NCI-H1105 treated with DMSO at 0.1 percent for 48 hours (cell line): ENCODE data around the gene JAKMIP1.
A peak's percentile ranks its signal among the peaks of the same experiment; 100 is the strongest.

Experiments used
- DNase-seq: peaks from one replicate; lab custom pipeline; 2025; lab: John Stamatoyannopoulos, UW

Gene JAKMIP1

DNA sequence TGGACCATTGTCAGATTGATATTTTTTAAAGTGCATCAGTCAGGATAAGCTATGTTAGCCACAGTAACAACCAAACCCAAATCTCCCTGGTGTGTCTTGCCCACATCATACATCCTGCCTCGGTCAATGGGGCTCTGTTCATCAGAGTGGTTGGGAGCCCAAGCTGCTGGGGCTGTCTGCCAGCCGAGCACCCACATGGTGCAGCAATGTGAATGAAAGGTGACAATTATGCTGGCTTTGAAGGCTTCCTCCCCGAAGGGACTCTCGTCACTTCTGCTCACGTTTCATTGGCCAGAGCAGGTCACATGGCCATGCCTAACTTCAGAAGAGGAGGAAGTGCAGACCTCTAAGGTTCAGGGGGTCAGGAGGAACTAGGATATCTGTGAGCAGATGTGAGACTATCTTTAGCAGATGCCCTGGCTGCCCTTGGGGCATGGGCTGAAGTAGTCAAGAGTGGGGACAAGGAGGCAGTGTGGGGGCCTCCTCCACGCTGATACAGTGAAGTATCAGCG, 1.3 kb upstream of the JAKMIP1 start:
- DNase-seq = no peak

GRCh38 chr4:6200922-6201362, 593 bp upstream of the JAKMIP1 start:
- DNase-seq = no peak

GRCh38 chr4:6199422-6199921, 877 bp downstream of the JAKMIP1 start:
- DNase-seq = no peak

DNA sequence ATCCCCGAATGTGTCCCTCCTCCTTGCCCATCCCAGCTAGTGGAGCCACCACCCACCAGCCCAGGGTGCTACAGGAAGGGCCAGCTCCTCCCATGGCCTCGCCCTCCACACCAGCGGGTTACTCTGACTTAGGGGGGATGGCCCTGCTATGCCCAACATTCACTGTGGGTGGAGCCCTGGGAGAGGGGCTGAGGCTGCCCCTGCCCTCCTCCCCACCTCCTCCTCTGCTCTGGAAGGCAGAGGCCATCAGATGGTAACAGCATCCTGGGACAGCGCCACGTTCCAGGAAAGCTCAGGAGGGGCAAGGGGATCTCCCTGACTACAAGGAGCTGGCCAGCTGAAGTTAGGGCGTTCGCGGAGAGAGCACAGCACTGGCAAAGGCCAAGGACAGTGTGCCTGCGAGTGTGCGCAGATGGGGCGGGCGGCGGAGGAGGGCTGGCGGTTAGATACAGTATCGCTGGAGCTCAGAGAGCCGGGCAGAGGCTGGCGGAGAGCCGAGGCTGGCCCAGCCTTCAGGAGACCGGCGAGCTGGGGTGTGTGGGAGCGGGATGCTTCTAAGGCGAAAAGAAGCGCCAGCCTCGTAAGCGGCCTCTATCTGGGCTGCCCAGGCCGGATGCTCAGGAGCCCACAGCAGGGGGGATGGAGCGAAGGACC, 1.5 kb downstream of the JAKMIP1 start:
- peak; percentile 7 for DNase-seq

DNA sequence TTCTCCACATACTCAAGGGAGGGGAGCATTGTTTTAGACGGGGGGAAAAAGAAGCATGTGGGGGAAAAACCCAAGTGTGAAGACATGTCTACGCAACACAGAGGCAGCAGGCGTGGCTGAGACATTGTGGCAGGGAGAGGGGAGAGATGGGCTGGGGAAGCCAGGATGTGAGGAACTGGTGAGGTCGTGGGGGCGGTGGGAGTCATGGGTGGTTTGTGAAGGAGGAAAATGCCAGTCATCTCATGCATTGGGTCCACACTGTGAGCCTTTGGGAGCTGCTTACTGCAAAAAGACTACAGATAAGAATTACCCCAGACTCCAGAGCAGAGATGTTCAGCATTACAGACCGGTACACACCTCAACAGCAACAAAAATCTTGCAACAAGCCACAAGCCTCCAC, 2.1 kb downstream of the JAKMIP1 start:
- DNase-seq = no peak

DNA sequence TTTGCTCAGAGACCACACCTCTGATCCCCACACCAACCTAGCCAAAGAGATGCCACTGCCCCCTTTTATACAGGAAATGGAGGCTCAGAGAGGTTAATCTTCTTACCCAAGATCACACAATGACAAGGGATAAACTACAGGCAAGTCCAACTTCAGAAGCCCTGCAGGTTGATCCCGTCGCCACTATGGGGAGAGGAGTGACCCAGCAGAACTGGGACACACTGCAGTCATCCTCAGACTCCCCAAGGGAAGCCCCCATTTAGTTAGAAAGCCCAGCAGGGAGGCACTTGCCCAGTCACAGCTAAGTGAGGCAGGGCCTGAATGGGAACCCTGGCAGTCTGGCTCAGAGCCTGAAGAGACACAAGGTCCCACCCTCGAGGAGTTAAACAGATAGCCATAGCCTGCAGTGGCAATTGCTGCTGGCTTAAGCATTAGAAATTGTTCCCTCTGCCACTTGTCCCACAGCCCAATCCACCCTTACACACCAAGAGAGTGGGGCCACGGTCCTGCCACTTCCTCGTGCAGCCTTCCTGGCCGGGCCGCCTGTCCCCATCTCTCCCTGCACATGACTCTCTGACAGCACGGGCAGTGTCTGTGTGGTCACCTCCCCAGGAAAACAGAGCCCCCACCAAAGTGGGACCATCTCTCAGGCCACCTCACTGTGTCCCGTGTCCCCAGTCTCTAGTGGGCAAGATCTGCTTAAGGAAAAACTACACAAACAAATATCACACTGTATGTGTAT, 2.7 kb downstream of the JAKMIP1 start:
- DNase-seq = no peak

- DNase-seq = no peak
These were observed 3.5 kb downstream of the JAKMIP1 start for GRCh38 chr4:6196871-6197270.

- DNase-seq = no peak
These were observed 4.0 kb downstream of the JAKMIP1 start for GRCh38 chr4:6196324-6196723.

DNA sequence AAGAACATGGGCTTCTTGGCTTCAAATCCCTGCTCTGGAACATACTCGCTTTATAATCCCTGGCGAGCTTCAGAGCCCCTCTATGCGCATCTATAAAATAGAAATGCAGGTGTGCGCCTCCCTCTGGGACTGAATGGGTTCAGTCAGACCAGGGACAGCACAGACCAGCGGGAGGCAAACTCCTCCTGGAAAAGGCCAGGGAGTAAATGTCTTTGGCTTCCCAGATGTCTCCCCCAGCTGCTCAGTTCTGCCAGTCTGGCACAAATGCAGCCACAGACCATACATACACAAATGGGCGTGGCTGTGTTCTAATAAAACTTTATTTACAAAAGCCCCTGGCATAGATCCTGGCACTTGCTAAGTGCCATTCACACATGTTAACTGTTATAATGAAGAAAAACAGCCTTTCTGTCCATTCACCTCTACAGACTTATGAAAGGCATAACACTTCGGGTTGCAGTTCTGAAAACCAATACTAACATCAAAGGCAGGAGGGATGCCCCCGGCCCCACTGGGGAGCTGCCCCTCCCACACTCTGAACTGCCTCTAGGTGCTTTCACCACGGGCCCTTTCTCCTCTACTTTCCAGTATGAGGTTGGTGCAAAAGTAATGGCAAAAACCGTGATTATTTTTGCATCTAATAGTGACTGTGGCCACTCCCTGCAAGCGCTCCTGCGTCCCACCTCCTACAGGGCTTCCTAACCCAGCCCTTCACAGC, 4.6 kb downstream of the JAKMIP1 start:
- DNase-seq = no peak

- DNase-seq = no peak
These were observed 5.7 kb downstream of the JAKMIP1 start for GRCh38 chr4:6194458-6195195.

DNA sequence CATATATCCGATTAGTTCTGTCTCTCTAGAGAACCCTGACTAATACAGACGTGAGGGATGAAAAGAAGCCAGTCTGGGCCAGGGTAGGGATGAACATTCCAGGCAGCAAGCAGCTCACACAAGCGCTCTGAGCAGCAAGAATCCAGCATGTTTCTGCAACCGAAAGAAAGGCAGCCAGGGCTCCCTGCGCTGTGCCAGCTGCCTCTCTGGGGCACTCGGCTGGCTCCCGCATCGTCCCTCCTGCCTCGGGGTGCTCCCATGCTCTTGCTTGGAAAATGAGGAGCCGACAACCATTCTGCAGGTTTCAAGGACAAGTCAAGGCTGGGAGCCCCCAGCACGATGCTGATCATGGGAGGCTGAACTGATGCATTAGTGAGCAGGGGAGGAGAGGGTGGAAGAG, 7.0 kb downstream of the JAKMIP1 start:
- no peak for DNase-seq

GRCh38 chr4:6192245-6192644, 8.1 kb downstream of the JAKMIP1 start:
- no peak for DNase-seq

DNA sequence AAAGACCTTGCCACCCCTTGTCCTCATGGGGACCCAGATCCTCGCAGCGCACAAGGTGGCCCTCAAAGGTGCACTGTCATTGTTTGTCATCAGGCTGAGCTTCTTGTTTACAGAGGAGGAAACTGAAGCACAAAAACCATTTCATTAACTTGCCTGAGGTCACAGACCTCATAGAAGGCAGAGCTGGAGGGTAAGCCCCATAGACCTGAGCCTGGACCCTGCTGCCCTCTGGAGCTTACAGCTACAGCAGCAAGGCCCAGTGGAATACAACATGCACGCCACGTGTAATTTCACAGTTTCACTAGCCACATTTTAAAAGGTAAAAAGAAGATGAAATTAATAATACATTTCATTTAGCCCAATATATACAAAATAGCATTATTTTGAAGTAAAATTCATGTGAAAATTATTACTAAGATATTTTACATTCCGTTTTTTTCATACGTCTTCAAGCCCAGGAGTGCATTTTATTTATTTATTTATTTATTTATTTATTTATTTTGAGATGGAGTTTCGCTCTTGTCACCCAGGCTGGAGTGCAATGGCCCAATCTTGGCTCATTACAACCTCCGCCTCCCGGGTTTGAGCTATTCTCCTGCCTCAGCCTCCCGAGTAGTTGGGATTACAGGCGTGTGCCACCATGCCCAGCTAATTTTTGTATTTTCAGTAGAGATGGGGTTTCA, 8.8 kb downstream of the JAKMIP1 start:
- DNase-seq = no peak

- no peak for DNase-seq
These were observed 9.9 kb downstream of the JAKMIP1 start for GRCh38 chr4:6190486-6190885.

- no peak for DNase-seq
These were observed 10.8 kb downstream of the JAKMIP1 start for GRCh38 chr4:6189511-6189910.

- DNase-seq = no peak
These were observed 11.6 kb downstream of the JAKMIP1 start for GRCh38 chr4:6188687-6189305.

DNA sequence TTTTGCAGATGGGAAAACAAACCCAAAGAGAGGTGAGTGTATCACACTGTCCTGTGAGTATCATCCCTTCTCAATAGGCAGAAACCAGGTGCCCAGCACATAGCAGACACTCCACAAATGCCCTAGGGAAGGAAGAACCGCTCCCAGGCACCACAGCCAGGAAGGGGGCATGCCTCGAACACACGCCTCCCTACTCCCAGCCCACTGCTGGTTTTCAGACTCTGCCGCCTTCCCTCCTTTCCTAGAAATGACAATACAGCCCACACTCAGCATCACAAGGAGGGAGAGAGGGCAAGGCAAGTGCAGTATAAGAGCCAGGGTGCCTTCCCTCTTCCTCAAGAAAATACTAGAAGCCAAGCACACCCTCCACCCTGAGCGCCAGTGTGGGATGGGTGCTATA, 16.2 kb downstream of the JAKMIP1 start:
- DNase-seq = no peak

DNA sequence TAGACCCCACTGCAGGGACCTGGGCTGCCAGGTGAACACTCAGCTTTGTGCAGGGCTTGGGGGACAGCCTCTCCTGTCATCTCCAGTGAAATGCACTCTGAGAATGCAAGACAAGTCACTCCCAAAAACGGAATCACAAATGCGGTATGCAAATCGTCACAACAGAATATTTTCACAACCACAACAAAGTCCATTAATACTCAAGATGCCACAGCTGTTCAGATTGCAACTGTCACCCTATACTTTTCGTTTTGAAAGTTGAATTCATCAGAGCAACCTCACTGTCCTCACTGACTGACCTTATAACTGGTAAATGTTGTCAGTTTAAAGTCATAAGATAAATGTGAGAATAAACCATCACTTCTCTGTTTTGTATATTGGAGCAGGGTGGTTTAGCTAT, 16.6 kb downstream of the JAKMIP1 start:
- no peak for DNase-seq

DNA sequence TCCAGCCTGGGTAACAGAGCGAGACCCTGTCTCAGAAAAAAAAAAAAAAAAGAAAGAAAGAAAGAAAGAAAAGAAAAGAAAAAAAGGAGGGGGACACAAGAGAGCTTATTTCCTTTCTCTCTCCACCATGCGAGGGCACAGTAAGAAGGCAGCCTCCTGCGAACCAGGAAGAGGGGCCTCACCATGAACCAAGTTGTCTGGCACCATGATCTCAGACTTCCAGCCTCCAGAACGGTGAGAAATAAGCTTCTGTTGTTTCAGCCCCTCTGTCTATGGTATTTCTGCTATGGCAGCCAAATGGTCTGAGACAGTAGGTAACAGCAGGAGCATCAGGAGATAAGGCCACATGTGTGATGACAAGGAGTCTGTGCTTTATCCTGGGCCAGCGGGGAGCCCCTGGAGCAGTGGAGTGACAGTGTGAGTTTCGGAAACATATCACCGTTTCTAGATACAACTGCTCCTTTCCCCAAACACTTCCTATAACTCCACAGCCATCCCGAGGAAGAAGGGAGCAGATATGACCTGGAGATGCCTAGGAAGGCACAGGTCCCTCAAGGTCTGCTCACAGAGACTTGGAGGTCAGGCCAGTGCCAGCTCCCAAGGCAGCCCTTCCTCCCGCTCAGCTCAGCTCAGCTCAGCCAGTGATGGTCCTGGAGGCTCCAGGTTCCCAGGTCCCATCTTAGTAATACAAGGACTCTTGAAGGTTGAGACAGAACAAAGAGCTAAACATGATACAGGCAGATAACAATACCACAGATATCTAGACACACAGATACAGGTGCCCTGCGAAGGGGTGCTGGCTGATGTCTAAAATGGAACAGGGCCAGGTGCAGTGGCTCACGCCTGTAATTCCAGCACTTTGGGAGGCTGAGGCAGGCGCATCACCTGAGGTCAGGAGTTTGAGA, 17.7 kb downstream of the JAKMIP1 start:
- no peak for DNase-seq
